Measurements from ENCODE around the gene OXER1. TPM values are rescaled to one million over a fixed set of nuclear protein-coding genes. Genes with fewer than 3 reads are reported as not detected.

The OXER1 gene
- total and polyA plus RNA-seq, 2 of the 13 experiments (the other 11 are each of a cell fraction or from before 2014, with no cell fraction given) = 8.0 to 9.0 TPM

- TF ChIP-seq ZBED4 (CRISPR knock-in tag; IDR thresholded peaks at IDR 0.05; ENCODE audit: borderline replicate concordance) (peak; percentile 96), MTERF4 (CRISPR knock-in tag; IDR thresholded peaks at IDR 0.05) (peak; percentile 76; the same call in 1 of the 2 replicates), ZNF709 (CRISPR knock-in tag; IDR thresholded peaks at IDR 0.05) (peak; percentile 89), RXRA (CRISPR knock-in tag; IDR thresholded peaks at IDR 0.05) (peak; percentile 99), MYPOP (CRISPR knock-in tag; IDR thresholded peaks at IDR 0.05) (peak; percentile 97), CEBPZ (IDR thresholded peaks at IDR 0.05; ENCODE audit: low read length) (no peak), KLF6 (CRISPR knock-in tag; IDR thresholded peaks at IDR 0.05) (peak; percentile 99), ZNF33B (CRISPR knock-in tag; IDR thresholded peaks at IDR 0.05) (peak; percentile 98), TARDBP (CRISPR knock-in tag; IDR thresholded peaks at IDR 0.05) (peak; percentile 99), ZHX2 (IDR thresholded peaks at IDR 0.05; ENCODE audit: low read depth) (0 out of 2 replicates have a peak, but pooled peaks have one; percentile 59), ZHX2 (CRISPR knock-in tag; IDR thresholded peaks at IDR 0.05; ENCODE audit: borderline replicate concordance) (peak; percentile 95), BCL6 (CRISPR knock-in tag; IDR thresholded peaks at IDR 0.05) (peak; percentile 87), SSRP1 (CRISPR knock-in tag; IDR thresholded peaks at IDR 0.05) (peak; percentile 82)
Observed at GRCh38 chr2:42792583-42793333, 28.8 kb upstream of the OXER1 start, which contains the start of gene HAAO (continued).
